NCI-H2029 treated with DMSO at 0.1 percent for 48 hours (cell line): ENCODE data around the gene ETFA.

Experiments
- DNase-seq: peaks from one replicate; lab custom pipeline; 2025; lab: John Stamatoyannopoulos, UW

ETFA gene

DNA sequence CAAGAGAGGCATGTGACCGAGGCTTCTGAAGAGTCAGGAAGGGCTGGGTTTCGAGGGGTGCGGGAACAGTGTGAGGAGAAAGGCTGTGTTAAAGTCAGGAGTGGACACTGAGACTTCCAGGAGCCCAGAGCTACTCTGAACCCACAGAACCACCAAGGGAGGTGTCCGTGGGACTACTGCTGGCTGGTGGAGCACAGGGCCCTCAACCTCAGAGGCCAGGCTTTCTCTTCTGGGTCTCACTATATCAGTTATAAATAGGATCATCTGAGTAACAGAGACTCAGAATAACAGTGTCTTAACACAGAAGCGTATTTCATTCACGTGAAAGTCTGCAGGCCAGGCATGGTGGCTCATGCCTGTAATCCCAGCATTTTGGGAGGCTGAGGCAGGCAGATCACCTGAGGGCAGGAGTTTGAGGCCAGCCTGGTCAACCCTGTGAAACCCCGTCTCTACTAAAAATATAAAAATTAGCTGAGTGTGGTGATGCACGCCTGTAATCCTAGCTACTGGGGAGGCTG lies 137.9 kb downstream of the ETFA start:
- no peak for DNase-seq

GRCh38 chr15:76172782-76173181 lies 138.5 kb downstream of the ETFA start:
- DNase-seq, result no peak

DNA sequence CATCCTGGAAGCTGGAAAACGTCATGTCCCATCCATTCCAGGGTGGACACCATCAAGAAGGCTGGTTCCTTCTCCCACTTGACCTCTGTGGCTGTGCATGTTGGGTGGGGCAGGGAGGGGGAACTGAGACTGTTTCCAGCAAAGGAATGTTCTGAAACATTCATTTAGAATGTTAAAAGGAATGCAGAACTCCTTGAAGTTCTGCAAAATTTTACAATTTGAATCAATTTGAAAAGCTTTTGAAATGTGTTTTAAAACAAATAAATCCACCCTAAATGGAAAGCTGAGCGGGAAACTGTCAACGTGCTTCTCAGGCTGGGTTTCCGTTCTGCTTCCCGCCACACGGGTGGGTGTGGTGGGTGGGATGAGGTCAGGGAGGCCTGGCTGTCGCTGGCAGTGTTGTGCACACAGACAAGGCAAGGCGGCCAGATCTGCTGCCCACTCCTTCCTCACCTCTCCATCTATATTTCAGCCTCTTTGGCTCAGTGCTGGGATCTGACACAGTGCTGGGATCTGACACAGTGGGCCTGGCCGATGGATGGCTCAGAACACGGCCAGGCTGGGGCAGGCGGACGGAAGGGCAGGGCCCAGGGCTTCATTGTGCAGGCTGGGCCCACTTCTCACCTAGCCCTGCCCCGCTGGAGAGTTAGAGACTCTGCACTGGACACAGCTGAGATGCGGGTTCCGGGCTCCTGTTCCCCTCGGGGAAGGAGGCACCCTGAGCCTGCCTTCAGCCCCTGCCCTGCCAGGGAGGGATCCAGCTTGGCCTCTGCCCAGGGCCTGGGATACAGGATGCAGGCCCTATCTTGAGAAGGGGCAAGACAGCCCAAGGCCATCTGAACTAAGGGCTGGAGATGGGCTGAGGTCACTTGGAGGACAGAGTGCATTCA lies 141.1 kb downstream of the ETFA start:
- no peak for DNase-seq

DNA sequence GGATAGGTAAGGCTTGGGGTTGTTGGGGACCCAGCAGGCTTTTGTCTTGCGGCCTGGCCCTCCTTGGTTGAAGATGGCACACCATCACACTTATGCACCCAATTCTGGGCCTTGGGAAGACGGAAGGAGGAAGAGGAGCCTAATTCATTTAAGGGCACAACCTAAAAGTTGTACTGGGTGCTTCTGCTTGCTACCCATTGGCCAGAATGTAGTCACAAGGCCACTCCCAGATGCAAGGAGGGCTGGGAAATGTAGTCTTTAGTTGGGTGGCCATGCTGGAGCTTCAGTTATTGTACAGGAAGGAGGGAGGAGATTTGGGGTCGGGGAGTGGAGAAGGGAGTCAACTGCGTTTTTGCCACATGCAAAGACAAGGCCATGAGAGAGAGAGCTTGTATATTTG lies 142.3 kb downstream of the ETFA start:
- DNase-seq, result no peak

- no peak for DNase-seq
Observed at GRCh38 chr15:76168237-76168984, 142.9 kb downstream of the ETFA start.

DNA sequence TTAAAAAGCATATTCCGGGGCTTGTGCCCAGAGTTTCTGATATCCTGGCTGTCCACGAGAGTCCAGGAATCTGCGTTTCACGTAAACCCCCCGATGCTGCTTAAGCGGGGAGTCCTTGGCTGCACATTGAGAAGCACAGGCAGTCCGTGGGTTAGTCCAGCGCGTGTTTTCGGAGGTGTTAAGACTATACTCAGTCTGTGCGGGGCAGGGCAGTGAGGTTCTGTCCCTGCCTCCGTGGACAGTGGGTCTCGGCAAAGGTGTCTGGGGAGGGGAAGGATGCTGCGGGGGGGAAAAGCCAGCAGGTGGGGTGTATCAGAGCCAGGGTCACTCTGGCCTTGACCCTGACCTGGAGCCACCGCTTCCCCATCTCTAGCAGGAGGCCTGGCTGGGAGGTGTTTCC lies 145.3 kb downstream of the ETFA start:
- no peak for DNase-seq
